HepG2 (cell line): ENCODE results near the gene PCDHA7. TPM values are rescaled to one million over a fixed set of nuclear protein-coding genes. Genes with fewer than 3 reads are reported as not detected.

Experiments
- ELF3 ChIP-seq: IDR thresholded peaks from 2 replicates; pipeline ENCODE4 v1.6.1; 2016; ENCODE audit warnings: missing genetic modification reagents, missing compliant biosample characterization
- GABPA ChIP-seq, 2 experiments: IDR thresholded peaks; 2 replicates each; pipeline ENCODE4 v1.6.1; 2011 to 2016; ENCODE audit warnings: low read depth in 2 of 2, low read length in 1 of 2, missing biosample characterization in 1 of 2, missing genetic modification characterization in 1 of 2
- JUN ChIP-seq: sonication (generic); formaldehyde crosslinking; IDR thresholded peaks from 2 replicates; pipeline ENCODE4 v1.4.0; 2020; ENCODE audit warnings: mild to moderate bottlenecking, missing genetic modification reagents
- MAFK ChIP-seq, 2 experiments: IDR thresholded peaks in 1 of 2; conservative IDR thresholded peaks in 1 of 2; 2 replicates each; pipeline ENCODE4 v1.6.1; 2011; ENCODE audit warnings: improper control_type of control experiment in 2 of 2, low read length in 2 of 2
- MTF1 ChIP-seq: sonication (generic); formaldehyde crosslinking; IDR thresholded peaks from 2 replicates; pipeline ENCODE4 v1.5.0; 2020; ENCODE audit warnings: missing genetic modification reagents
- PBX2 ChIP-seq: IDR thresholded peaks from 2 replicates; pipeline ENCODE4 v1.6.1; 2016; ENCODE audit warnings: control low read depth
- PHF21A ChIP-seq: sonication (generic); formaldehyde crosslinking; IDR thresholded peaks from 2 replicates; pipeline ENCODE4 v1.5.0; 2020; ENCODE audit warnings: mild to moderate bottlenecking, missing genetic modification reagents
- PRDM10 ChIP-seq: sonication (generic); formaldehyde crosslinking; IDR thresholded peaks from 2 replicates; pipeline ENCODE4 v1.4.0; 2020; ENCODE audit warnings: low read depth, missing genetic modification reagents
- RFX3 ChIP-seq: IDR thresholded peaks from 2 replicates; pipeline ENCODE4 v1.6.1; 2016; ENCODE audit warnings: missing biosample characterization, missing genetic modification reagents
- STAG1 ChIP-seq: sonication (generic); formaldehyde crosslinking; IDR thresholded peaks from 2 replicates; pipeline ENCODE4 v1.4.0; 2020; ENCODE audit warnings: missing genetic modification reagents
- ZBTB40 ChIP-seq, 2 experiments: fragments of 450-650 bp in 1 of 2; sonication (generic) in 1 of 2; formaldehyde crosslinking in 1 of 2; IDR thresholded peaks; 2 replicates each; pipeline versions ENCODE4 v1.6.1 to v1.8.0; 2016 to 2022; ENCODE audit warnings: antibody characterized with exemption in 1 of 2, mild to moderate bottlenecking in 1 of 2, missing genetic modification reagents in 1 of 2
- ZNF207 ChIP-seq: fragments of 450-650 bp; IDR thresholded peaks from 2 replicates; pipeline ENCODE4 v1.6.1; 2016; ENCODE audit warnings: antibody characterized with exemption, borderline replicate concordance
- ZNF451 ChIP-seq: sonication (generic); formaldehyde crosslinking; IDR thresholded peaks from 2 replicates; pipeline ENCODE4 v1.5.0; 2020; ENCODE audit warnings: mild to moderate bottlenecking, missing genetic modification reagents
- polyA plus RNA-seq, 8 experiments: library from polyadenylated mRNA; depleted of rRNA in 3 of 8; stranded (reverse) in 7 of 8; unstranded in 1 of 8; fragments of >200 nt; fragmentation: Illumina TruSeq in 4 of 8; extraction: Trizol in 4 of 8; gene quantifications; 2 replicates each; pipeline versions ENCODE4 v1.2.1 to v1.2.3, GENCODE V29; 2011 to 2016; ENCODE audit warnings: low read depth in 4 of 8, missing spikeins in 1 of 8, mixed read lengths in 1 of 8; ENCODE audit not compliant: insufficient read depth in 1 of 8
- total RNA-seq, 5 experiments: library from RNA; depleted of rRNA; stranded (reverse); fragments of >200 nt; fragmentation: Illumina TruSeq; extraction: Trizol; gene quantifications; 2 replicates each; pipeline ENCODE4 v1.2.3, GENCODE V29; 2016; ENCODE audit warnings: low read depth in 1 of 5

Gene PCDHA7
- total and polyA plus RNA-seq, 2 of the 13 experiments (the other 11 are each of a cell fraction or from before 2014, with no cell fraction given): 0.49 to 0.53 TPM

DNA sequence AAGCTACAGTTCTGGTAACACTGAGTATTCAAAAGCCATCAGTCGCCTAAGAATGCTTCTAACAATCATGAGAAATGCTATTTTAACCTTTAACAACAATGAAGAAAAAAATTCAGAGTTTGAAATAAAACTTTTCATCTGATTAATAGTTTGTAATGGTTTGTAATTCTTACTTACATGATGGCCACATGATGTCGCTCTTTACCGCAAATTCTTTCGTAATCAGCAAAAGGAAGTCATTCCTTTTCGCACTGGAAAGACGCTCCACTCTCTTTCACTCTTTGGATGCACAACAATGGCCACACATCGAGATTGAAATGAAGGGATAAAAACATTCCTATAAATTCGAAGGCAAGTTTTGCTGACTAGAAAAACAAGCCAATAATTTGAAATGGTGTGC, at the start of gene PCDHA7 (continued):
- TF ChIP-seq ZBTB40 (IDR thresholded peaks at IDR 0.05) (no peak), ZBTB40 (CRISPR knock-in tag; IDR thresholded peaks at IDR 0.05) (no peak), STAG1 (CRISPR knock-in tag) (peak; percentile 40), GABPA (IDR thresholded peaks at IDR 0.05; ENCODE audit: low read depth, low read length) (no peak), GABPA (CRISPR knock-in tag; IDR thresholded peaks at IDR 0.05; ENCODE audit: low read depth) (peak; percentile 23; the same call in 1 of the 2 replicates), PRDM10 (CRISPR knock-in tag) (no peak), ZNF451 (no peak), PHF21A (CRISPR knock-in tag) (no peak), PBX2 (CRISPR knock-in tag) (no peak), RFX3 (CRISPR knock-in tag) (no peak), ZNF207 (no peak), MAFK (conservative IDR thresholded peaks at IDR 0.05 in 1 of 2, IDR thresholded peaks at IDR 0.05 in 1 of 2; ENCODE audit: low read length in 2 of 2) (peak in 1 of 2 experiments; percentile 52; a peak in 3 of 4 replicates), JUN (no peak), ELF3 (CRISPR knock-in tag) (peak; percentile 32; the same call in 1 of the 2 replicates), MTF1 (CRISPR knock-in tag) (no peak)
- TF ChIP-seq, all 625 proteins: peak for 6
